Suppressor macrophage treated with lipopolysaccharide for 4 hours (primary cell): ENCODE measurements around the gene TPRX2.
"Not testable (repeated sequence)": the region's sequence is repeated elsewhere in the genome, so short reads cannot be mapped to it uniquely, and the experiment has no call there.

Experiments used
- DNase-seq: peaks from one replicate; pipeline ENCODE4 v3.0.0-alpha.2; 2020

TPRX2 gene

DNA sequence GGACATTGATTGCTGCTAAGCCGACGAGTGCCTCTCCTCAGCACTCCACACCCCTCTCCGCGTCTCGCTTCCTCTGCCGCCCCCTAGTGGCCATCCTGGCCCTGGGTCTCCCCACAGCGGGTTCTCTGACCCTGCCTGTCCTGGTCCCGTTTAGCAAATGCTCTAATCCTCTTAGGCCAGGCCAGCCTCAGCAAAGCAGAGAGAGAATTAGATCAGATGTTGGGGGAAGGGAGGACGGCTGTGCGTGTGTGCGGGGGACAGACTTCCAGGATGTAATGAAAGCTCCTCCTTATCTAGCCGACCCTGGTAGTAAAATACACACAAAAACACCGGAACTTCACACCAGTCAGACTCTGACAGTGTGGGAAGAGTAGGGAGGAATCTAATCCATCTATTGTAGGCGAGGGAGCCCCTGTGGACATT lies 4.5 kb downstream of the TPRX2 start:
- peak; percentile 84 for DNase-seq

DNA sequence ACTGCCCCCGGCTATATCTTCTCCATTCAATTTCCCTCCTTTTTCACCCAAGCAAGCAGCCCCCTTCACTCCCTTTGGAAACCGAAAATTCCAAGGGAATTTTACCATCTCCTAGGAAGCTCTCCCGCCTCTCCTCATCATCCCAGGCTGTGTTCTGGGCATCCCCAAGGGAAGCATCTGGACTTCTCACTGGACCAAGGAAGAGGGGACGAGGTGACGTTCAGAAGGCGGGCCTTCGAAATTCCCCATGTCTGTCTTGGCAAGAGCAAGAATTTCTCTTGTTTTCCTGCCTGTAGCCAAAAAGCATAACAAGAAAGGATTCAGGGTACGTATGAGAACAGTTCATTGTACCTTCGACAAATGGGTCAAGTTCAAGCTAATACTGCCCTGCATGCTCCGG lies 6.1 kb downstream of the TPRX2 start:
- no peak for DNase-seq

DNA sequence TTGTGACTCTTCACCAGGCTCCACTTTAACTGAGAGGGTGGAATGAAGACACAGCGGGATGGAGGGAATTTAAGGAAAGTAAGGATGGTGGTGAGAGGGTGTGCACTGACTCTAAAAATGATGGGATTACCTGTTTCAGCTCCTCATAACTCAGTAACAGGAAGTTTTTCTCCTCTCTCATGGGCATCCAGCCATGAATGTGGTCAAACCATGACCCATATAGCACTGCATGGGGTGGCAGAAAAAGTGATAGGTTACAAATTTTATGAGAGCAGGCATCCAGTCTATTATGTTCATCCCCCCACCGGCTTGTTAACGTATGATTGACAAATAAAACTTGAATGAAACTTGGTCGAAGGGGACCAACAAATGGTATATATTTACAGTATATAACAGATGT lies 19.9 kb downstream of the TPRX2 start:
- DNase-seq: no peak

DNA sequence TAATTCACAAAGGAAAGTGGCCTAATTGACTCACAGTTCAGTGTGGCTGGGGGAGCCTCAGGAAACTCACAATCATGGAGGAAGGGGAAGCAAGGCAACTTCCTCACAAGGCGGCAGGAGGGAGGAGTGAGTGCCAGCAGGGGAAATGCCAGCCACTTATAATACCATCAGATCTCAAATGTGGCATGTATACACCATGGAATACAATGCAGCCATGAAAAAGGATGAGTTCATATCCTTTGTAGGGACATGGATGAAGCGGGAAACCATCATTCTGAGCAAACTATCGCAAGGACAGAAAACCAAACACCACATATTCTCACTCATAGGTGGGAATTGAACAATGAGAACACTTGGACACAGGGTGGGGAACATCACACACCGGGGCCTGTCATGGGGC lies 20.4 kb downstream of the TPRX2 start:
- not testable (repeated sequence) for DNase-seq

DNA sequence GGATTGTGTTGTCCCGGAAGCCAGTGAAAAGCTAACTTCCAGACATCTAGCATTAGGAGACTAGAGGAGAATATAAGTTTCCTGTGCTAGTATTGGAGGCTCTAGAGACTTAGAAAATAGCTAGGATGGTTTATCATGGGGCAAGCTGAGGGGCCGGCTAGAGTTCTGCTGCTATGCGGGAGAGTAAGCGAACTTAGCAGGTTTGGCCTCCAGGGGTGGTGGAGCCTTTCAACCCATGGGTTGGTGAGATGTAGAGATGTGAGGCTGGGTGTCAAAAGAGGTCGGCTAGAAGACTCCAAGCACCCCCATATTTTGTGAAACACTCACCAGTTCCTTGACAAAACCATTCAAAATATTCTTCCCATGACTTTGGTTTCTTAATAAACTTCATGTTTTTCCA lies 22.7 kb downstream of the TPRX2 start:
- DNase-seq: no peak

DNA sequence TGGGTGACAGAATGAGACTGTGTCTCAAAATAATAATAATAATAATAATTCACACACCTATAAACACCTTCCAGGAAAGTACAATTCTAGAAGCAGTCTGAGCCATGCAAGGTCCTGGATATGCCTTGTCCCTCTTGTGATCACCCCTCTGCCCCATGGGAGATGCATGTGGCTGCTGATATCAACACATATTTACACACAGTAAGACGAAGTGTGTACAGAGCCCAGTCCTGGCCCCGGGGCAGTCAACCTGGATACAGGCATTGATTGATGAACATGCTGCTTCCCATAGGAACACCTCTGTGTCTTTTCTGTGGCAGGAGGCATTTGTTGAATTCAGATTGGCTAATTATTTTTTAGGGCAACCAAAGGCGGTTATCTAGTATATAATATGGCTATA lies 23.9 kb downstream of the TPRX2 start:
- DNase-seq: no peak

DNA sequence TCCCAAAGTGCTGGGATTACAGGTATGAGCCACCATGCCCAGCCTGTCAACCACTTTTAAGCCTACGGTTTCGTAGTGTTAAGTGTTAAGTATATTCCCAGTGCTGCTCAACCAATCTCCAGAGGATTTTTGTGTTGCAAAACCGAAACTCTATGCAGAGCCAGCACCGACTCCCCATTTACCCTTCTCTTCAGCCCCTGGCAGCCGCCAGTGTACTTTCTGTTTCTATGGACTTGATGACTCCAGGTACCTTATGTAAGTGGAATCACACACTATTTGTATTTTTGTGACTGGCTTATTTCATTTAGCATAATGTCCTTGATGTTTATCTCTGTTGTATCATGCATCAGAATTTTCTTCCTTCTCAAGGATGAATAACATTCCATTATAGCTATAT lies 26.0 kb downstream of the TPRX2 start:
- no peak for DNase-seq

DNA sequence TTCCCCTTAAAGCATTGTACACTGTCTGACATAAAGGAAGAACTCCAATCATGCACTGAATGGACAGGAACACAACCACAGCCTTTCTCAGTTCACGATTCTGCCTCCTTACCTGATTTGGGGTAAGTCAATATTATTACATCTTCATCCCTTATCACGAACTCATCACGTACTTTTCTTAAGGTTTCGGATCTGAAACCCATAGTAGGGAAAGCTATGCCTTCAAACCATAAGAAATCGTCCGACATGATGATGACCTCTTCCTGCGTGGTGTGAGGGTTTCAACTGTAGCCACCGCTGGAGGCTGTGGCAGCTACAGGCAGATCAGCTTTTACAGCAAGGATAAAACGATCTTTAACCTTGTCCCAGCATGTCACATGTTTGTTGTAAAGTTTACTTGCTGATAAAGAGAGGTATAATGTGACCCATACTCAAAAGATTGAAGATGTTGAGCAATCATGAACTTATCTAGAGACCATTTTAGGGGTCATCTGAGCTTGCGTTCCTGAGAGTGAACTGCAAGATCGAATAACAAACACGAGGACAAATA lies 27.1 kb downstream of the TPRX2 start, which contains the start of gene SULT2A1:
Gene SULT2A1 (minus strand): TSS at position 306 of the 550 bp plus-strand sequence. CDS start 58 bp downstream, at position 248.
- no peak for DNase-seq

DNA sequence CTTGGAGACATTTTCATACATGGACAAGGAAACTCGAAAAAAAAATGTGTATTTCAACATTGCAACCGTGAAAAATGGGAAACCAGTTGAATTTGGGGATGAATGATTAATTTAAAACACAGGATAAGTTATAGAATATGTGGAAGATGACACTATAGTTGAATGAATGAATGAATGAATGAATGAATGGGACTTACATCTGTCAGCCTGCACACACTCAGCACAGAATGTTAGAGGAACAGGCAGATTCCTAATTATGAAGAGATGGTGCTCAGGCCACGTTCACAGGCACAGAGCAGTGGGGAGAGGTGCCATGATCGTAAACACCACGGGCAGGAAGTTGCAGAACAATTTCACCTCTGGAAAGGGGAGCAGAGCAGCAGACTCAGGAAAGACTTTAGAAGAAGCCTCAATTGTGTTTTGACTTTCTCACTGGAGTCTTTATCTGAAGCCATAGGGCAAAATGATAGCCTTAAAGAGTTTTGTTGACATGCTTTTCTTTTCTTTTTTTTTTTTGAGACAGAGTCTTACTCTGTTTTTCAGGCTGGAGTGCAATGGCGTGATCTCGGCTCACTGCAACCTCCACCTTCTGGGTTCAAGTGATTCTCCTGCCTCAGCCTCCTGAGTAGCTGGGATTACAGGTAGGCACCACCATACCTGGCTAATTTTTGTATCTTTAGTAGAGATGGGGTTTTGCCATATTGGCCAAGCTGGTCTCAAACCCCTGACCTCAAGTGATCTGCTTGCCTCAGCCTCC lies 32.0 kb downstream of the TPRX2 start:
- DNase-seq: no peak

DNA sequence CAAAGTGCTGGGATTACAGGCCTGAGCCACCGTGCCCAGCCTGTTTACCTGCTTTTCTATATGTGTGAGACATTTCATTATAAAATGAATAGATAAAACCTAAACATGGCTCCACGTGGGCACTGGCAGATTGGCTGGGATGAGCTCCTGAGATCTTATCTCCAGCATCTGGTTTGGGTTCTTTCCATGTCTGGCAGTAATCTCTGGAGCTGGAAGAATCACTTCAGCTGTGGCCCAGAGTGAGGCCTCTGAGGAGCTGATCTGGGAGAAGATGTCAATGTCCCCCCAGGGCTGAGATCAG lies 32.5 kb downstream of the TPRX2 start:
- DNase-seq: no peak

DNA sequence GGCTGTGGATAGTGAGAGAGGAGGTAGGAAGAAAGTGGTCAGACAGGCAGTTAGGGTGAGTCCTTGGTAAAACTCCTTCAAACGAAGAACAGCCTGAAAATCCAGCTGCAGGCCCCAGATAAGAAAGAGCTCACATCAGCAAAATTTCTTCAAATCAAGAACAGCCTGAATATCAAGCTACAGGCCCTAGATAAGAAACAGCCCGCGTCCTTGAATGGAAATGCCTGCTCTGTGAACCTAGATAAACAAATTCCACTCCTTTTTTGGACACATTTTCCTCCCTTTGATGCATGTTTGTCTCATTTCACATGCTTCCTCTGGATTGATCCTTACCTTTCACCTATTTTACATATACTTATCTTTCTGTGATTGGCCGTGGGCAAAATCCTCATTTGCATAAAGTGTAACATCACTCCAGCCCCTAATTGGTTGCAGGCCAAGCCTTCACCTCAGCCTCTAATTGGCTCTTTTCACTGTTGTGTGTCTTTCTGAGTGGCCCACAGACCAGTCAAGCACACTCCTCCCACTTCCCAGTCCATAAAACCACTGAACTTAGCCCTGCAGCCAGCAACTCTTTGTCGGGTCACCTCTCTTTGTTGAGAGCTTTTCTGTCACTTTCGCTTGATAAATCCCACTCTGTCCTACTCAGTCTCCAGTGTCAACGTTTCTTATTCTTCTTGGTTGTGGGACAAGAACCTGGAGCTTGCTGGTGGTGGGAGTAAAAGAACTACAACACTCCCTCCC lies 33.1 kb downstream of the TPRX2 start:
- no peak for DNase-seq

DNA sequence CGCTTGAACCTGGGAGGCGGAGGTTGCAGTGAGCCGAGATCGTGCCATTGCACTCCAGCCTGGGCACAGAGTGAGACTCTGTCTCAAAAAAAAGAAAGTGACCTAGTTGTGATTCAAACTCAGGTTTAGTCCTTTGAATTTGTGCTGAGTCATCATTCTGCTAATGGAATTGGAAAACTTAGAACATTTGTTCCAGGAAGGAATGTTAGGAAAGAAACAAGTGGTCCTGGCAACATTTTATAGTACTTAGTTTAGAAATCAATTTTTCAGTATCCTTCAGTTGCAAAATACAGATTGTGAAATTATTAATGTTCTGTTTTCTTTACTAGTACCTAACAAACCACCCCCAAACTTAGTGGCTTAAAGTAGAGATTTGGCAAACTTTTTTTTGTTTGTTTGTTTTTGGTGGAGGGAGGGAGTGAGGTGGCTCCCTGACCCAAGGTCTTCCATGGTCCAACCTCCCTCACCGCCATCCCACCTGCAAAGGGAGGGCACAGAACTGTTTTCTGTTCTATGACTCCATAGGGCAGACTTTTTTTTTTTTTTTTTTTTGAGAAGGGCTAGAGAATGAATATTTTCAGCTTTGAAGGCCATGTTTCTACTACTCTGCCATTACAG lies 36.2 kb downstream of the TPRX2 start:
- no peak for DNase-seq

DNA sequence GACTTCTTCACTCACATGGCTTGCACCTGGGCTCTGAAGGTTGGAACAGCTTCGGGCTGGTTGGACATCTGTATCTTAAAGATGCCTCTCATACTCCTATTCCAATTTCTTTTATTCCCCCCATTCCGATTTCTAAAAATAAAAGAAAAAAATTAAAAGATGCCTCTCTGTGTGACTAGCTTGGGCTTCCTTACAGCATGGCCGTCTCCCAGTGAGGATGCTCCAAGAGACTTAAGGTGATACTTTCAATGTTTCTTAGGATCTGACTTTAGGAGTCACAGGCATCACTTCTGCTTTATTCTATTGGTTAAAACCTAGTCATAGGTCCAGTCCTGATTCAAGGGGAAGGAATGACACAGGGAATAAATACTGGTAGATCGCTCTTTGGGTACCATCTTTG lies 37.0 kb downstream of the TPRX2 start:
- no peak for DNase-seq

DNA sequence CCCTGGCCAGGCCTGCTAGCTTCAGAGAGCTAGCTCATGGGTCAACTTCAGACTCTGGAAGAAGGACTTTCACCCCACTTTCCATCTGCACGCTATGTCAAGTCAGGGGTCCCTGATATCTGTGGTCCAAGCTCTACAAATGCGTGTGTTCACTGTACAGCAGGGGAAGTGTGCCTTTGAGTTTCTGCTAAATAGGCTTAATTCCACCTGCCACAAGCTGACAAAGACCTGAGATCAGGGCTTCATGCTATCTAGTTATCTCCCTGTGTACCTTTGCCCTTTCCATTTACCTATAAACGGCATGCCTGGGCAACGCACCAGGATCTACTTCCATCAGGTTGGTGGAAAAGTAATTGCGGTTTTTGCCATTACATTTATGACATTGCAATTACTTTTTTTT lies 37.7 kb downstream of the TPRX2 start:
- DNase-seq: no peak

DNA sequence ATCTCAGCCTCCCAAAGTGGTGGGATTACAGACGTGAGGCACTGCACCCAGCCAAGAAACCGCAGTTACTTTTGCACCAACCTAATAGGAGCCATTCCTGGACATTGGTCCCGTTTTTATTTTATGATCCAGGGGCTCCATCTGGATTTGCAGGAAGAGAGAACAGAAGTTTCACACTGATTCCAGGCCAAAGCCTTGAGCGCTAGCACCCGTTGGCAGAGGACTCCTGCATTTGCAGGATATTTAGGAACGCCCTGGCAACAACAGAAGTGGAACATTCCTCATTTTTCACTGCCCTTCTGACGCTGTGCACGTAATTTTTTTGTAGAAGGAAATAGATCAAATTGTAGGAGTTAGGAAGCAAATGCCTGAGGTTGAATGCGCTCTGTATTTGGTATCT lies 38.8 kb downstream of the TPRX2 start:
- no peak for DNase-seq

DNA sequence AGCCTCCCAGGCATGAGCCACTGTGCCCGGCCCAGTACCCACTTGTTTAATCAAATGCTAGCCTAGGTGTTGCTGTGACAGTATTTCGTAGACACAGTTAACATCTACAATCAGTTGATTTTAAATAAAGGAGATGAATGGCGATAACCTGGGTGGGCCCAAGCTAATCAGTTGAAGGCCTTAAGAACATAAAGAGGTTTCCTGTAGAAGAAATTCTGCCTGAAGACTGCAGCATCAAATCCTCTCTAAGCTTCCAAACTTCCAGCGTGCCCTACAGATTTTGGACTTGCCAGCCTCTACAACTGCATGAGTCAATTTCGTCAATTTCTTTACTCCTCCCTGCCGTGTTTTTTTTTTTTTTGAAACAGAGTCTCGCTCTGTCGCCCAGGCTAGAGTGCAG lies 40.3 kb downstream of the TPRX2 start:
- no peak for DNase-seq

DNA sequence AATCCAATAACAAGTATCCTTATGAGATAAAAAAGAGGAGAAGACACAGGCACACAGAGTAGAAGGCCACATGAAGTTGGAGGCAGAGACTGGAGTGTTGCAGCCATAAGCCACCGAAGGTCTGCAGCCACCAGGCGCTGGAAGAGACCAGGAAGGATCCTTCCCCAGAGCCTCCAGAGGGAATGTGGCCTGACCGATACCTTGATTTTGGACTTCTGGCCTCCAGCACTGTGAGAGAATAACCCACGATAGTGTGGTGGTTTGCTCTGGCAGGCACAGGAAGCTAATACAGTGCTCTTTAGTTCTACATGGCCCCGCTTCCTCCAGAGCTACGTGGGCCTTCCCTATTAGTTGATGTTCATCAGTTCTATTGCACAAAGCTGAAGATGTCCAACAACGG lies 42.3 kb downstream of the TPRX2 start:
- no peak for DNase-seq

DNA sequence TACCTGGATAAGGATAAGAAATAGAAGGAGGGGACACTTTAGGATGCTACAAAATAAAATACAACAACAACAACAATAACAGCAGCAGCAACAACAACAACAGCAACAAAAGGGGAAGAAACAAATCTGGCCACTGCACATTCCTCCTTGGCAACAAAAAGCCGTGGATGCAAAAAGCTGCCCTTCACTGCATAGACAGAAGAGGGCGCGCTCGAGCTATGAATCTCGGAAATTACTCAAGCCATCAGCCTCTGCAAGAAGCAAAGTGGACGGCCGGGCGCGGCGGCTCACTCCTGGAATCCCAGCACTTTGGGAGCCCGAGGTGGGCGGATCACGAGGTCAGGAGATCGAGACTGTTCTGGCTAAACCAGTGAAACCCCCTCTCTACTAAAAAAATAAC lies 50.3 kb downstream of the TPRX2 start:
- DNase-seq: not testable (repeated sequence)

DNA sequence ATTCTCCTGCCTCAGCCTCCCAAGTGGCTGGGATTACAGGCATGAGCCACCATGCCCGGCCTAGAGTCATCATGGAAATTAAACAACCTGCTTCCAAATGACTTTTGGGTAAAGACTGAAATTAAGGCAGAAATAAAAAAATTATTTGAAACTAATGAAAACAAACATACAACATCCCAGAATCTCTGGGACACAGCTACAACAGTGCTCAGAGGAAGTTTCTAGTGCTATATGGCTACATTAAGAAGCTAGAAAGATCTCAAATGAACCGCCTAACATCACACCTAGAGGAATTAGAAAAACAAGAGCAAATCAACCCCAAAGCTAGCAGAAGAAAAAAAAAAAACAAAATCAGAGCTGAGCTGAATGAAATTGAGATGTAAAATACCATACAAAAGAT lies 51.2 kb downstream of the TPRX2 start:
- DNase-seq: not testable (repeated sequence)
